ENCODE data around the gene ZNF182.
A peak's percentile ranks its signal among the peaks of the same experiment; 100 is the strongest.
"Not testable (repeated sequence)": the region's sequence is repeated elsewhere in the genome, so short reads cannot be mapped to it uniquely, and the experiment has no call there.

ZNF182 gene

DNA sequence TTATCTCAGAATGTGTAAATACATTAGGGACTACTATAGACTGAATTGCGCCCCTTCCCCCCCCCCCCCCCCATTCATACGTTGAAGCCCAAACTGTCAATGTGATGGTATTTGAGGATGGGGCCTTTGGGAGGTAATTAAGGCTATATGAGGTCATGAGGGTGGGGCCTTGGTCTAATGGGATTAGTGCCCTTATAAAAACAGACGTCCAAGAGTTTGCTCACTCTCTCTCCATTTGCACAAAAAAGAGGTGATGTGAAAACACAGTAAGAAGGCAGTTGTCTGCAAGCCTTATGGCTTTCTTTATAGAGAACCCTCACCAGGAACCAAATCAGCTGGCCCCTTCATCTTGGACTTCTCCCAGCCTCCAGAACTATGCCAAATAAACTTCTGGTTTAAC lies 18.3 kb upstream of the ZNF182 start:
- H3K79me2 ChIP-seq (ENCODE audit: insufficient read depth, low read length): no peaks in the 10 kb centered on the region
- no peaks in the 10 kb centered on the region for H4K20me1 ChIP-seq (ENCODE audit: insufficient read depth, low read length)
- no peak for ATAC-seq (ENCODE audit: insufficient read depth, low read depth)
- peaks cover 18% of the 10 kb centered on the region for H3K4me1 ChIP-seq (ENCODE audit: insufficient read depth, low read length)
- no peak for DNase-seq
- no peaks in the 10 kb centered on the region for H3K27me3 ChIP-seq (ENCODE audit: insufficient read depth, low read length, poor library complexity)
- TF ChIP-seq EZH2 (IDR thresholded peaks at IDR 0.05; ENCODE audit: borderline replicate concordance, low read depth, low read length, severe bottlenecking) (no peak), CTCF (IDR thresholded peaks at IDR 0.05; ENCODE audit: borderline replicate concordance, extremely low read depth, low read length, poor library complexity, severe bottlenecking) (no peak)
- H2AFZ ChIP-seq (ENCODE audit: low read depth, low read length): no peak overlapping the region
- peak overlapping the region; percentile 57; the same call in 1 of the 2 replicates for H3K4me2 ChIP-seq (ENCODE audit: insufficient read depth, low read length)
- no peak overlapping the region for H3K27ac ChIP-seq (ENCODE audit: low read length)
- no peaks in the 10 kb centered on the region for H3K36me3 ChIP-seq (ENCODE audit: insufficient read depth, low read length)
- H3K4me3 ChIP-seq (ENCODE audit: low read depth in 1 of 2, low read length in 2 of 2): 0 out of 4 replicates have a peak overlapping the region, but pooled peaks of 1 of the 2 experiments have one; percentile 58
- H3K9ac ChIP-seq (ENCODE audit: low read depth, low read length): no peak overlapping the region
- H3K9me3 ChIP-seq (ENCODE audit: insufficient read depth, low read length, severe bottlenecking): no peaks in the 10 kb centered on the region

DNA sequence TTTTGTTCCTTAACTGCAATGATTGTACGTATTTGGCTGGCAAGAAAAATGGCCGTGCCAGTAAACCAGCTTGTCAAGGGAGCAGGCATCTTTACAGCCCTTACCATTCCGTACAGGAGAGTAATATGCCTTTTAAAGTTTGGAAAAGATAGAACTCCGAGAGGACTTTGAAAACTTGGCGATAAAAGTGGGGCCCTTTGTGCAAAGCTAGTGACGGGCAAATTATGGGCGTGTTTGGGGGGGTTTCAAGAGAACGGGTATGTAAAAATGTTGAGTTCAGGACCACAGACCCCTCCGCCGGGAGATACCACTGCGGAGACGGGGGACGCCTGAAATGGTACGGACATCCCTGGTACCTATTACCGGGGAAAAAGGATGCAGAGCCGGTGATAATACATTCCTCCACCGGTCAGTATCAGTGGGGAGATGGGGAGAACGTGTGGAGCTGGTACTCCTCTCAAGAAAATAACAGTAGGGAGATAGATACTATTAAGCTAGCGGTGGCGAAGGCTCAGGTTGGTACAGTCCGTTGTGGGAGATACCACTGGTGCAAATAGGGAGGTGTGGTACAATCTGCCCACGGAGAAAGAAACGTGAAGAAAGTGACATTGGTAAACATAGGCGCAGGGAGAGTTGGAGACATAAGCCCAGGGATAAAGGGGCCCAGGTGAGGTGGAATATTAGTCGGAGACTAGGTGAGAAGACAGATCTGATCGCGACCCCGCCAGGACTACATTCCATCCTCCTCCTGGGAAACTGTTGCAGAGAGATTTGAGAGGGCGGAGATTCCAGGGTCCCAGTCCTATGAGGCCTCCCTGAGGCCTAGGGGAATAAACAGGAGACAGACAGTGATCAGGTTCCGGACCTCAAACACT lies 17.5 kb upstream of the ZNF182 start:
- DNase-seq (peak; percentile 77), ATAC-seq (ENCODE audit: insufficient read depth, low read depth) (peak; percentile 68)
- H3K9ac ChIP-seq (ENCODE audit: low read depth, low read length): peak overlapping the region; percentile 54

DNA sequence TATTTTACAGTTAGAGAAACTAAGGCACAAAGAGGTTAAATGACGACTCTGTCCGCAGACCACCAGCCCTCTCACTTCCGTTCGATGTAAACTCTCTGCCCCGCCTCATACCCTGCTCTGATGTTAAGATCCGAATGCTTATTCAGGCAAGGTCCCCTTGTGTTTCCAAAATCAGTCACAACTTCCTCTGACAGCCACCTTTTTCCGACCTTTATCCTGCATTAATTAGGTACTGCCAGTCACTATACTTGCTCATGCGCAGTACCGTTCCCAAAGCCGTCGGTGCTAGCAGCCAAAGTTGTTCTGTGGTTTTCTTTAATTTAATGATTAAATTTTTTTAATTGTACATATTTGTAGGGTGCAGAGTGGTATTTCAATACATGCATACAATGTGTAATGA lies 16.7 kb upstream of the ZNF182 start:
- H2AFZ ChIP-seq (ENCODE audit: low read depth, low read length); H3K27ac ChIP-seq (ENCODE audit: low read length); H3K79me2 ChIP-seq (ENCODE audit: insufficient read depth, low read length); H3K9ac ChIP-seq (ENCODE audit: low read depth, low read length); H3K36me3 ChIP-seq (ENCODE audit: insufficient read depth, low read length); DNase-seq; H3K27me3 ChIP-seq (ENCODE audit: insufficient read depth, low read length, poor library complexity); ATAC-seq (ENCODE audit: insufficient read depth, low read depth); H4K20me1 ChIP-seq (ENCODE audit: insufficient read depth, low read length); H3K9me3 ChIP-seq (ENCODE audit: insufficient read depth, low read length, severe bottlenecking): not testable (repeated sequence)
- H3K4me2 ChIP-seq (ENCODE audit: insufficient read depth, low read length): peak overlapping the region; percentile 57
- H3K4me1 ChIP-seq (ENCODE audit: insufficient read depth, low read length): peaks cover 15% of the 10 kb centered on the region
- H3K4me3 ChIP-seq (ENCODE audit: low read depth in 1 of 2, low read length in 2 of 2): peak overlapping the region in 1 of 2 experiments; percentile 58; a peak in 1 of 4 replicates

More for the DNA sequence above, 17.5 kb upstream of the ZNF182 start:
- peak overlapping the region; percentile 82 for H3K27ac ChIP-seq (ENCODE audit: low read length)
- H3K4me3 ChIP-seq (ENCODE audit: low read depth in 1 of 2, low read length in 2 of 2): peak overlapping the region; percentile 18 to 58; a peak in 3 of 4 replicates
- no peaks in the 10 kb centered on the region for H4K20me1 ChIP-seq (ENCODE audit: insufficient read depth, low read length)
- no peaks in the 10 kb centered on the region for H3K79me2 ChIP-seq (ENCODE audit: insufficient read depth, low read length)
- H2AFZ ChIP-seq (ENCODE audit: low read depth, low read length): peak overlapping the region; percentile 88
- no peak for TF ChIP-seq CTCF (IDR thresholded peaks at IDR 0.05; ENCODE audit: borderline replicate concordance, extremely low read depth, low read length, poor library complexity, severe bottlenecking)
- TF ChIP-seq EZH2 (IDR thresholded peaks at IDR 0.05; ENCODE audit: borderline replicate concordance, low read depth, low read length, severe bottlenecking): no peak
- peak overlapping the region; percentile 57 for H3K4me2 ChIP-seq (ENCODE audit: insufficient read depth, low read length)
- H3K9me3 ChIP-seq (ENCODE audit: insufficient read depth, low read length, severe bottlenecking): no peaks in the 10 kb centered on the region
- no peaks in the 10 kb centered on the region for H3K36me3 ChIP-seq (ENCODE audit: insufficient read depth, low read length)
- H3K27me3 ChIP-seq (ENCODE audit: insufficient read depth, low read length, poor library complexity): no peaks in the 10 kb centered on the region
- H3K4me1 ChIP-seq (ENCODE audit: insufficient read depth, low read length): peaks cover 15% of the 10 kb centered on the region

DNA sequence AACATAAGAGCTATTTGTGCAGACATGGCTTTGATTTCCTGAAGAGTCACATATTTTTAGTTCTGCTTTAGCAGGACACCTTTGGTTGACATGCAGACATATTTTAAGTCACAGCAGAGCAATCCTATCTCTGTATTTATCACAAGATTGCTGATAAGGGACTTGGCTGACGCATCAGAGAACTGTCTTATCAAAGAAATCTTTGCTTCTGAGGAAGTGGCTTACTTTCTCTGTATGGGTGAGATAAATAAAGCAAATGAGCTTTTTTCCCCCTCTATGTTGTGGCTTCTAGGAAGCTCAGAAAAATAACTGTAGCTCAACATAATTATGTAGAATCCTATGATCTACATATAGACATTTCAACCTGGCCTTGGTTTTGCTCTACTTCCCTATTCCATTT lies 16.1 kb upstream of the ZNF182 start:
- not testable (repeated sequence) for H3K4me2 ChIP-seq (ENCODE audit: insufficient read depth, low read length); H3K79me2 ChIP-seq (ENCODE audit: insufficient read depth, low read length); H3K4me3 ChIP-seq (ENCODE audit: low read depth in 1 of 2, low read length in 2 of 2); H3K36me3 ChIP-seq (ENCODE audit: insufficient read depth, low read length); H3K27me3 ChIP-seq (ENCODE audit: insufficient read depth, low read length, poor library complexity); H2AFZ ChIP-seq (ENCODE audit: low read depth, low read length); H3K9ac ChIP-seq (ENCODE audit: low read depth, low read length); H4K20me1 ChIP-seq (ENCODE audit: insufficient read depth, low read length); DNase-seq; H3K9me3 ChIP-seq (ENCODE audit: insufficient read depth, low read length, severe bottlenecking); H3K27ac ChIP-seq (ENCODE audit: low read length)
- peak; percentile 80 for ATAC-seq (ENCODE audit: insufficient read depth, low read depth)
- peaks cover 15% of the 10 kb centered on the region for H3K4me1 ChIP-seq (ENCODE audit: insufficient read depth, low read length)

- not testable (repeated sequence) for ATAC-seq (ENCODE audit: insufficient read depth, low read depth)
Measured at GRCh38 chrX:48016583-48017310, 13.0 kb upstream of the ZNF182 start.

GRCh38 chrX:48009445-48009960 lies 5.7 kb upstream of the ZNF182 start:
- H3K4me1 ChIP-seq (ENCODE audit: insufficient read depth, low read length); H4K20me1 ChIP-seq (ENCODE audit: insufficient read depth, low read length); ATAC-seq (ENCODE audit: insufficient read depth, low read depth); H2AFZ ChIP-seq (ENCODE audit: low read depth, low read length); H3K4me2 ChIP-seq (ENCODE audit: insufficient read depth, low read length); H3K79me2 ChIP-seq (ENCODE audit: insufficient read depth, low read length); H3K27ac ChIP-seq (ENCODE audit: low read length); H3K36me3 ChIP-seq (ENCODE audit: insufficient read depth, low read length); H3K4me3 ChIP-seq (ENCODE audit: low read depth in 1 of 2, low read length in 2 of 2); H3K9me3 ChIP-seq (ENCODE audit: insufficient read depth, low read length, severe bottlenecking); H3K27me3 ChIP-seq (ENCODE audit: insufficient read depth, low read length, poor library complexity); H3K9ac ChIP-seq (ENCODE audit: low read depth, low read length); DNase-seq: not testable (repeated sequence)

More at GRCh38 chrX:48016583-48017310, 13.0 kb upstream of the ZNF182 start:
- H3K4me2 ChIP-seq (ENCODE audit: insufficient read depth, low read length); H3K27ac ChIP-seq (ENCODE audit: low read length); H3K79me2 ChIP-seq (ENCODE audit: insufficient read depth, low read length); H3K4me3 ChIP-seq (ENCODE audit: low read depth in 1 of 2, low read length in 2 of 2); H2AFZ ChIP-seq (ENCODE audit: low read depth, low read length); H4K20me1 ChIP-seq (ENCODE audit: insufficient read depth, low read length); H3K27me3 ChIP-seq (ENCODE audit: insufficient read depth, low read length, poor library complexity); H3K36me3 ChIP-seq (ENCODE audit: insufficient read depth, low read length); DNase-seq; H3K9me3 ChIP-seq (ENCODE audit: insufficient read depth, low read length, severe bottlenecking); H3K9ac ChIP-seq (ENCODE audit: low read depth, low read length): not testable (repeated sequence)
- H3K4me1 ChIP-seq (ENCODE audit: insufficient read depth, low read length): peaks cover 15% of the 10 kb centered on the region

Data from DND-41 (cell line).